ENCODE results near the gene SFXN5.

The SFXN5 gene

DNA sequence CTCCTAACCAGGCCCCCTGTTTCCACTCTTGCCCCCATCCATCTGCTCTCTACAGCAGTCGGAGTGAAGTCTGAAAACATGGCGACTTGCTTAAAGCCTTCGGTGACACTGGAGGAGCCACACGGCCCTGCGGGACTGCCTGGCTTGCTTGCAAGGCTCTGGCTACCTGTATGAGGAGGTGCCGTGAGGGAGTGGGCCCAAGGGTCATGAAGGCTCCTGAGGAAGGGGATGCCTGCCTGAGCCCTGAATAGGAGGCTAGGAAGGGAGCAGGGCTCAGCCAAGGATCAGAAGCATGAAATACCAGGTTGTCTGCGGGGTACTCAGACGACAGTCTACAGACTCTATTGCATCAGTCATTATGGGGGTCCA, 78.8 kb downstream of the SFXN5 start:
- DNase-seq = peak in 3 of 42 donors; percentile 8 to 30 (median 16)
- intact Hi-C loops (cut with DNase I) = loop anchor here (5.0 to 10.0 kb wide), 2 partner anchors 82 to 185 kb away; partner anchors contain the start of gene SFXN5

DNA sequence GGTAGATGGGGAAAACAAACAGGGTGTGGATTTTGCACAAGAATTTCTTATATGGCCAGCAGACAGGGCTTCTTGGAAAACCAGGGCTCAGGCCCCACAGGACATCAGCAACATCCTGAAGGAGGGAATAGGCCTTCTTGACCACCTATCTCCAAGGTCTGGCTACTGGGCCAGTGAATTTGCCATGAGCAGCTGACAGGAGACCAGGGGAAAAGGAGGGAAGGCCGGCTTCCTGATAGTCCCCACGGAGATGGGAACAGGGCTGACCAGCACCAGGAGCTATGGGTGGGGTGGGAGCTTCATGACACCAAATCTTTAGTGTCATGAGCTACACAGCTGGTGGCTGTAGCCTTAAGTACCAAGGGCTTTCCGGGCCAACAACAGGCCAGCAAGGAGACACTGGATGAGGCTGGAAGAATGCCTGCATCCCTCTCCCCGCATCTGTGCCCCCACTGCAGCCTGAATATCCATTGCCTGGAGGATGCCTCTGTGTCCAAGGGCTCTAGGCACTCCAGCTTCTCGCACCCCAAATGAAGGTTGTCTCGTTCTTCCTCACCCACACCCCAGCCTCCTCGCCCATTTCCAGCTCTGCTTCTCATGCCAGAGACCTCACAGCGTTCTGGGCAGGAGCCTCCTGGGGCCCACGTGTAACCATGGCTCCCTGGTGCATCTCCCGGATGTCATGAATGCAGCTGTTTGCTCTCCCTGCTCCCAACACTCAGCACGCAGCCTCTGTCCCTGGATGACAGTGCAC, 79.4 kb downstream of the SFXN5 start:
- peak in 5 of 42 donors; percentile 7 to 33 (median 28) for DNase-seq
- intact Hi-C loops (cut with DNase I) = loop anchor here (5.0 to 10.0 kb wide), 2 partner anchors 83 to 185 kb away; partner anchors contain the start of gene SFXN5

DNA sequence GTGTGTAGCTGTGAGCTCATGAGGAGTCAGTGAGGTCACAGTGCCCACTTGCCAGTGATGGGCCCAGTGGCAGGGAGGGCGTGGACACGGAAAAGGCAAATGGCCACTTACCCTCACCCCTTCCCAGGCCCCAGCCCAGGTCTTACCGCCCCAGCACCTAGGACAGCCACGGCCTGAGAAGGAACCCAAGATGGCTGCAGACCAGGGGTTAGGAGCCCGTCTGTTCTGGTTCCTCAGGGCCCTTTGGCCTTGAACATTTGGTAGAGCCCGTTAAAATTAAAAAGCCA, 80.1 kb downstream of the SFXN5 start:
- intact Hi-C loops (cut with DNase I) = loop anchor here (5.0 to 10.0 kb wide), 2 partner anchors 83 to 186 kb away; partner anchors contain the start of gene SFXN5
- DNase-seq = peak in 3 of 42 donors; percentile 14 to 33 (median 27)

DNA sequence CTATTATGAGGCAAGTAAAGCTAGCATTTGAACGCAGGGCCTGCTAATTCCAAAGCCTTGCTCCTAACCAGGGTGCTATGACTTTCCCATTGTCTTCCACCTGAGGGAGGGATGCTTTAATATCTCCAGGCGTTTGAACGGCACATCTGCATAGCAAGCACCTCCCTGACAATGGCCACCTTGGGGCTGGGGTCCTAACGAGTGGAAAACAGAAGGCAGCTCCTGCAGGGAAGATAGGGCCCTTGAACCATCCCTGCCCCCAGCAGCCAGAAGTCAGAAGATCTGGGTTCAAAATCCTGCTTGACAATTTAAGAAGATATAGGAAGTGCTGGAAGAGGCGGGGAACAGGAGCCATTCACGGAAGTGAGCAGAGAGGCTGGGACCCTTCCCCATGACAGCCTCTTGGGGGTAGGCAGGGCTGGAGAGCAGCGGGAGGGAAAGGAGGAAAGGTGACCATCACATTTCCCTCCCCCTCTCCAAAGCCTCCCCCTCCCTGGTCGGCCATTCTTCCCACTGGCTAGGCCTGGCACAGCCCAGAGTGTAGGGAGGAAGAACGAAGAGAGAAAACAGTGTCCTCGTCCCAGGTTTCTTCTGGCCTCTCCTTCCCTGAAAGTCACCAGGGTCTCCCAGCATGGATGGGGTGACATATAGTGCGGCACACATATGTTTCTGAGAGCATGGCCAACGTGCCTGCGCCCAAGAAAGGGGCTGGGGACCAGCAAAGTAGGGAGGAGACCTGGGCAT, 80.6 kb downstream of the SFXN5 start:
- peak in 5 of 42 donors; percentile 4 to 30 (median 25) for DNase-seq
- intact Hi-C loops (cut with DNase I) = loop anchor here (5.0 to 10.0 kb wide), 2 partner anchors 84 to 186 kb away; partner anchors contain the start of gene SFXN5

DNA sequence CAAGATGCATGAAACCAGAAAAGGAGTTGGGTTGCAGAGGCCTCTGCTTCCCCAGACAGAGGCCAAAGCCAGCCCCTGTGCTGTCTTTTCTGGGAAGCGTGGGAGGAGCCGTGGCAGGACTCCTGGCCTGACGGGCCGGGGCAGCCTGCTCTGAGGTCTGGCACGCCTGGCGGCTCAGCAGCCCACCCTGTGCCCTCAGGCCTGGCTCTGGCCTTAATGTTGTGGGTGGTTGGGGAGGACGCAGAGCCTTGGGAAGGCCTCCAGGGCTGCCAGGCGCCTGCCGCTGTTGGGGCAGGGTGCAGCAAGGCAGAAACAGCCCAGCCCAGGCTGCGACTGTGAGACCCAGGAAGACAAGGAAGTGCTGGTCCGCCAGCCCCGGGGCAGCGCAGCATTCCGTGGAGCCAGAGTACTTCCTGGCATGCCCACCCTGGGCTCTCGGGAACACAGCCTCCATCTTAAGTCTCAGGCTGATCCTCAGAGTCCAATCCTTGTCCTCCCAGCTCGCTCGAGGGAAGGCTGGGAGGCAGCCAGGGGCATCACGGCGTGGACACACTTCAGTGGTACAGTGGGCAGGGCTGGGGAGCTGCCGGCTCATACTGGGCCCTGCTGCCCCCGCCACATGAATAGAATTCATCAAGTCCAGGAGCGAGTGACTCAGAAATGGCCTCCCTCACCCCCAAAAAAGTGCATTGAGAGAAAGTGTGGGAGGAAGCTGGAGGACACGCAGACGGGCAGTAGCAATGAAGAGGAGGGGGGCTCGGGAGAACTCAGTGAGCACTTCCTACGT, 81.5 kb downstream of the SFXN5 start:
- intact Hi-C loops (cut with DNase I) = loop anchor here (5.0 to 10.0 kb wide), 2 partner anchors 85 to 187 kb away; partner anchors contain the start of gene SFXN5
- peak in 21 of 42 donors; percentile 14 to 79 (median 38) for DNase-seq

DNA sequence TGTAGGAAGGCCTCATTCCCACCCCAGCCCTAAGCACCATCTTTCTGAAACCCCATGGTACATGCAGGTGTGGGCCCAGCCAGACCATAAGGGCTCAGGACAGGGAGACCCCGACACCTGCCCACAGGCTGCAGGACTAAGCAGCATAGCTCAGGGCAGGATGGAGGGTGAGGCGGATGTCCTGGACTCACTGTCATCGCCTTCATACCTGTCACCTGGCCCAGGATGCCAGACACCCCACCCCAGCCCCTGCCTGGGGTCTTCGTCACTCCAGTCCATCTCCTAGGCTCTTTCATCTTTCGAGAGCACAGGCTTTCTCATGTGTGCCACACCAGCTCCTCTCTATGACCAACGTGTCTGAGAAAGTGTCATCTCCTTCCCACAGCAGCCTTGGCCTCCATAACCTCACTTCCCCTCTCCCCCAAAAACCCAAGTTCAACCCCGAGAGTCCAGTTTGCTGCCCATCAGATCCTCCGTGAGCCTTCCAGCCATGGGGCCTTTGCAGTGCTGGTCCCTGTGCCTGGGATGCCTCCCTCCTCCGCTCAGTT, 82.7 kb downstream of the SFXN5 start:
- DNase-seq = peak in 5 of 42 donors; percentile 2 to 15 (median 6)
- intact Hi-C loops (cut with DNase I) = no loop called here

DNA sequence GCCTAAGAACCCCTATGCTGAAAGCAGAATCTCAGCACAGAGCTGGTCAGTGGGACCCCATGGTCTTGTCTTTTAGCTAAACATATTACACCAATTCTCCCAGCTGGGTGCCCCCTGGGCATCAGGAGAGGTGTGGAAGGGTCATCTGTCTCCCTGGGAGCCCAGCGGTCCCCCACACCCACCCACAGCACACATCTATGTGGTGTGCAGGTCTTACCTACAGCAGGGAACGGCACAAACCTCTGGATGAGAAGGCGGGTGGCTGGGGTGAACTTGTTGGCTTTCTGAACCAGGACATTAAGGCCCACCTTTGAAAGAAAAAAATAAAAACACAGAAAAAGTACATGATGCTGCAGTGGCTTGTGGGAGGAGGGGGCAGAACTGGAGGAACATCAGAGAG, 83.5 kb downstream of the SFXN5 start:
- peak in 3 of 42 donors; percentile 11 to 17 (median 15) for DNase-seq
- intact Hi-C loops (cut with DNase I) = no loop called here

DNA sequence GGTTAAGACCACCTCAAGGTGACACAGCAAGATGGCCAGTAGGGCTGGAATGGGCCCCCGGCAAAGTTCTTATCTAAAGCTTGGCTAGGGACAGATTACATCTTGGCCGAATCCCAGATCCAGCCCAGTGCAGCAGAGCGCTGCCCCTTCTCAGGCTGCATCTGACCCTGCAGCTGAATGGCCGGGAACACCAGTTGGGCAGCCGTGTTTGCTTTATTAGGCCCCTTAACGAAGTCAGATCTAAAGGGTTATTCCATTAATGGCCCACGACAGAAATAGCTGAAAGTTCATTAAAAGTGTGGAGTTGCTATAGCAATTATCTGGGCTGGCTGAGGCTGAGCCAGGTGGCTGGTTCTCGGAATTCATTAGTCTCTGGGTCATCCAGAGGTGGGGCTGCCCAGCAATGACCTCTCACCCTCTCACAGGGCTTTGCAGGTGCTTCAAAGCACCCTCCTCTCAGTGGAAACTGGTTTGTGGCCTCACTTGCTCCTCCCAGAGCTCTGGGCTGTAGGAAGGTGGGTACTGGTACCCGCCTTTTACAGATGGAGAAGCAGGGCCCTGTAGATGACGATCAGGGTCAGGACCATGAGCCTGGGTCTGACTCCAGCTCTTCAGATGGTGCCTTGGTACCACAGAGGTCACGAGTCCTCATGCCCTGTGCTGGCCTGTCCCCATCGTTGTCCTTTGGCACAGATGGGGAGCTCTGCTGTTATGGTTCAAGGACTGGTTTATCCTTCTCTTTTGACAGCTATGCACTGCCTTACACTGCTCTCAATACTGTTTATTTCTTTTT, 85.4 kb downstream of the SFXN5 start:
- DNase-seq = no peak
- intact Hi-C loops (cut with DNase I) = no loop called here

DNA sequence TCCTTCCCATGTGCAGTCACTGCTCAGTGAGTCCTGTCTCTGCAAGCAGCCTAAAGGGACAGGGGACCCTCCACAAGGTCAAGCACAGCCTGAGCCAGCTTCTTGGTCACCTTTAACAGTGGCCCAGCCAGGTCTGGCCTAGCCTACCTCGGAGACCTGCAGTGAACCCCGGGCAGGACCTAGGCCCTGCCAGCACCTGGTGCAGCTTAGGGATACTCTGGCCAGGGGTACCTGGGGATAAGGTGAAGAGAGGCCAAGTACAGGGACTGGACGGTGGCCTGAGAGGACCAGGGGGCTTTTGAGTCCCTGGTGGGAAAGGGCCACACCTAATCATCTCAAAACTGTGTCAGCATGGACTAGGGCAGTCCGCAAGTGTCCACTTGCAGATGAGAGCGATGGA, 86.4 kb downstream of the SFXN5 start:
- no peak for DNase-seq
- intact Hi-C loops (cut with DNase I) = no loop called here

DNA sequence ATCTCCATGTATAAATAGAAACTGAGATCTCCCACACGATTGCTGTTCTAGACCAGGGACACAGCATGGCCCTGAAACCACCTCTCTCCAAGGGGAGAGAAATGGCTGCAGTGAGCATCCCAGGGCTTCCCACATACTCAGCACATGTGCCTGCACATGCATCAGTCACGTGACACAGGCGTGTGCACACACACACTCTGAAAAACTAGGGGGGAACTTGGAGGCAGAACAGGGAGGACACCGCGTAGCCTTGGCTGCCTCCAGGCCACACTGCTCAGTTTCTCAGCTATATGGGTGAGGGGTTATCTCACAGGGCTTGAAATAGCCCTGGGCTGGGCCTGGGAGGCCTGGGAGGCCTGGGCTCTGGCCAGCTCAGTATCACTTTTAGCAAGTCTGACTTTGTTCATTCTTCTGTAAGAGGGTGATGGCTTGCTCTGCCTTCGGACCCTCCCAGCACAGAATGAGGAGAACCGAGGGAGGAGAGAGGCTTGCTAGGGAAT, 87.3 kb downstream of the SFXN5 start:
- intact Hi-C loops (cut with DNase I) = no loop called here
- DNase-seq = no peak

DNA sequence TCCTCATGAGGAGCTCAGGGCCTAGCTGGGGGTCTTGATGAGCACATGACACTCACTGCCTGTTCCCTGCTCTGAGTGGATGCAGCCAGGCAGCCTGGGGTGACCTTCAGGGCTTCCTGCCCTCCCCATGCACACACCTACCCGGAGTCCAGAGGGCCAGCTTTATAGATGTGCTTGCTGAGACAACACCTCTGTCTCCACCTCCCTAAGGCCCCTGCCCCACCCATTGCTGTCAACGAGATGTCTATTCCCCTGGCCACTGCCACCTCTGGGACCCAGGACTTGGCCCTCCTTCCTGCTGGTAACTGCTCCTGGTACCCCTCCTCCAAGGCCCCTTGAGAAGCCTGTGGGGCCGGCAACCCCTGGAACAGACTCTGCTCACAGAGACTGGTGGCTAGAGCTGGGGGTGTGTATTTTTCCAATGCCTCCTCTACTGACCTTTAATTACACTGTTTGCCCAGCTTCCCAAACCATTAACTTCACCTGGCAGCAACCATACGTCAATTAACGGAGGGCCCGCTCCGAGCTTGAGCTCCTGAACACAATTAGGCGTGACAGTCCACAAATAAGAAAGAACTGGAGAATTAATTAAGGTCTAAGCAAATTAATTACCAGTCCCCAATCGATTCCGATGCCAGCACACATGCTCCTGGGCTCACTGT, 87.9 kb downstream of the SFXN5 start:
- DNase-seq = no peak
- intact Hi-C loops (cut with DNase I) = no loop called here

DNA sequence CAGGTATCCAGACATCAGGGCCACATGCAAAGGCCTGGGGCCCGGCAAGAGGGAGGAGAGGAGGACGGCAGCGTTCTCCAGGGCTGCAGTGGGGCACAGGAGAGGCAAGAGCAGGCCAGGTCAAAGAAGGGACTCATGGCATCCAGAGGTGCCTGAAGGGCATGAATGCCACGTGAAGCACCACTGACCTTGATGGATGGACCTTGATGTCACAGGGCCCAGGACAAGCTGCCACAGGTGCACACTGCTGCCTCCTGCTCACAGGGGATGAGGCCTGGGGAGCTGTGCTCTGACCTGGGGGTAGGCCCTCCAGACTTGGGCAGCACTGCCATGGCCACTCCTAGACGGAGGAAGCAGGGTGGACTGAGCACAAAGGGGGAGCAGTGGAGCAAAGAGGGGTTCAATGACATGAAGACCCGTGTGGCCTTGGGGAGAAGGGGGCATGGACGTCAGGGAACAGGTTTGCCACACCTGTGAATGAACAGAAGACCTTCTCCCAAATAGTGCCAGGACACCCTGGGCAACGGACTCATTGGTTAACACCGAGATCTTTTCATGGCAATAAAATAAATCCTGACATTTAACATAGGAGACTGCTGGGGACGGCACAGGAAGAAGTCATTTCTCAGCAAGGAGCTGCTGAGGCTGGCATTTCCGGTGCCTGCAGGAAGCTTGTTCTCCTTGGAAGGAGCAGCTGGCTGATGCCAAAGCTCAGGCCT, 88.6 kb downstream of the SFXN5 start:
- no peak for DNase-seq
- intact Hi-C loops (cut with DNase I) = no loop called here

DNA sequence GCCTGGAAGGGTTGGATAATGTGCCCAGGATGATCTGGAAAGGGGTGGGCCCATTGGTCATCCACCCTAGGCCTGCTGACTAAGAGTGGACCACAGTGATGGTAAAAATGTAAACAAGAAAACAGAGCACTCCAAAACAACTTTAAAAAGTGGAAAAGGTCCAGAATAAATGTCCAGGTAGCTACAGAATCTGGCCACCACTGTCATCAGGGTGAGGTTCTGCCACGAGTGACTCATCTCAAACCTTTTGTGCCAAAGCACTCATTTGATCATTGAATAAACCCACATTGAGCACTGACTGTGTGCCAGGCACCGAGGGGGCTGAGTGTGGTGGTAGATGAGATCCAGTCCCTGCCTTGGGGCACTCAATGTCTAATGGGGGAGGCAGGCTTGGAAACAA, 89.3 kb downstream of the SFXN5 start:
- intact Hi-C loops (cut with DNase I) = no loop called here
- DNase-seq = no peak

DNA sequence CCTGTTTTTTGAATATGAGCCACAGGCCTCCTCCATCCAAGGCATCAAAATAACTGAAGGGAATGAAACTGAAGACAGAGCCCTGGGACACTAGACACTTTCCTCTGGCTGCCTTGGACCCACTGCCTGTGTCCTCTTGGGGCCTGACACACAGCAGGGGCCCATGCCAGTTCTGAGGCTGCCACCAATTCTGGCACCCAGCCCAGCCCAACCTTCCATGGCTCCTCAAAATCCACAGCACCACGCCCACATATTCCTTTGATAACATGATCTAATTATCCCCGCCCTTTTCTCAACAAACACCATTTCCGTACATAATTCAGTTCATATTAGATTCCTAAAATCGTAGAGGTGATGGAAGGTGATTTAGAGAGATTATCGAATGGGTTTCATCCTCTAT, 90.0 kb downstream of the SFXN5 start:
- intact Hi-C loops (cut with DNase I) = no loop called here
- peak in 6 of 42 donors; percentile 19 to 48 (median 36) for DNase-seq

DNA sequence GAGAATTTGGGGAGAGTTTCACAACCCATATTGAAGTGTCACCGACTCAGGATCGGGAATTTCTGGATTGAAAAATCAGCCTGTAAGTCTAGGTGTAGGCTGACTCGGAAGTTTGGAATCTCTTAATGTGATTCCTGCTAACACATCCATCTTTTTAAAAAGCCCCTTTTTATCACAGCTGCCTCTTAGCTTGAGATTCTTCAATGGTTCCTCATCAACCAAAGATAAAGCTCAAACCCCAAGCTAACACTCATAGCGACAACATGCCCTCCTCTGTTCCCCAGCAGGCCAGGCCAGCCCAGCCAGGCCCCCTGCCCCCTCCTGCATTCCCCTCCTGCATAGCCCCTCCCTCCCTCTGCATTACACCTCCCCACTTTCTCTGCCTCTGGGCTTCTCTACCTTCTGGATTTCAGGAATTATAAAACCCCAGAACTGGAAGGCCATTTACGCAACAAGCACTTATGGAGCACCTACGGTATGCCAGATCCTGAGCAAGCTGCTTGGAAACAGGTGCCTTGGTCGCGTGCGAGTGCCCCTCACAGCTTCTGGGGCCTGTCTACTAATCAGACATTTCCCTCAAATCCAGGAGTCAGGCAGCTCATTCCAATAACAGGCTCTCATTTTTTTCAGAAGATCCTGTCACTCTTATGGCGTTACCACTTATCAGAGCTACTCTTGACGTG, 90.8 kb downstream of the SFXN5 start:
- no peak for DNase-seq
- intact Hi-C loops (cut with DNase I) = no loop called here

DNA sequence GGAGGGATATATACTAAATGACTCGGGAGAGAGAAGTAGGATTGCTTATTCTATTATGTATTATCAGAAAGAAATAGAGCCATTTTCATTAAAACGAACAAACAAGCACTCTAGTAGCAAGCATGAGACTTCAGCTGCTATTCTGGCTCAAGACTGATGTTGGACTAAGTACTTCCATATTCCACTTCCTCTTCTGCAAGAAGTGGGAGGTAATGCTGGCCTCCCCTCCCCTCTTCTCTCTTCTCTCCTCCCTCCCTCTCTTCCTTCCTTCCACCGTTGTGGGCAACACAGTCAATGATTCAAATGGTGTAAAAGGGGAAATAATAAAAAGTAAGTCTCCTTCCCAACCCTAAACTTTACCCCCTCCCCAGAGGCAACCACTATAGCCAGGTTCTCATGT, 91.6 kb downstream of the SFXN5 start:
- DNase-seq = peak in 1 of 42 donors; percentile 29
- intact Hi-C loops (cut with DNase I) = loop anchor here (5.0 kb wide), 1 partner anchor 88 kb away; no protein-coding TSS in a partner anchor

Measured in head of caudate nucleus (tissue), 42 donors.